H4 (cell line): ENCODE data around the gene CYP51A1. TPM values are rescaled to one million over a fixed set of nuclear protein-coding genes. Genes with fewer than 3 reads are reported as not detected.
A peak's percentile ranks its signal among the peaks of the same experiment; 100 is the strongest.
"Not testable (repeated sequence)": the region's sequence is repeated elsewhere in the genome, so short reads cannot be mapped to it uniquely, and the experiment has no call there.

ENCODE experiments used
- DNase-seq: peaks from one replicate; pipeline ENCODE4 v3.0.0-alpha.2; 2015; ENCODE audit warnings: low spot score
- total RNA-seq: library from RNA; depleted of rRNA; stranded (reverse); fragments of >200 nt; shearing (Covaris generic); gene quantifications from 2 replicates; pipeline ENCODE4 v1.2.3, GENCODE V29; 2014; rRNA removed

Gene CYP51A1
- total RNA-seq, result 146 and 147 TPM in 2 replicates

DNA sequence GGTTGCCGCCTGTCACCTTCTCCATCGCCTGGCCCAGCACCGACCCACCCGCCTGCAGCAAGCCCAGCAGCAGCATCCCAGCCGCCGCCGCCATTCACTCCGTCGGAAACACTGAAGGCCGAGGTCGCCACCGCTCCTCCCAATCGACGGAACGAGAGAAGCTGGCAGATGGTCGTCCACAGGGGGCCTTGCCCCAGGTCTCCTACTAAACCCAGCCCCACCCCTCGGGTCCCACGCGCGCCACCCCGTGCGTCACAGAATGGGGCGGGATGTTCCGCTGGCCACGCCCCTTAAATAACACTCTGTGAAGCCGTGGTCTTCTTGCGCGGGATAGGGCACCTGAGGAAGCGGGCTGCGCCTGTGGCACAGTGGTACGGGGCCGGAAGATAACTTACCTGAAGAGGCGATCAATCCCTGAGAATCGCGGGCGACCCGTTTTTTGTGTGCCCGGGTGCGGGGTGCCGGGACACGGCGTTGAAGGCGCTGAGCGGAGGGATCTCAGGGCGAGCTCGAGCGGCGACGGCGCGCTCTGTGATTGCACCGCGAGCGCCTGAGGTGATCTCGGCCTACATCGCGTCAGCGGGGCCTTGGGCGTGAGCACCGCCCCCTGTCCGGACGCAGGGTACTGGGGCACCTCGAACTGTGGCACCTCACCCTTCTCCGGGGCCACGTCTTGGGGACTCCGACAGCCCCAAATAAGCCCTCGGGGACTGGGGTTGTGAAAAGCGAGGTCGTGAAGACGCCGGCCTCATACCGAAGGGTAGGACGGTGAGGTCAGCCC is at the start of gene CYP51A1:
Gene CYP51A1, minus strand, starts transcription at position 207 of the 781 bp plus-strand sequence. Its CDS starts 113 bp downstream, at position 94.
- peak; percentile 91 for DNase-seq

DNA sequence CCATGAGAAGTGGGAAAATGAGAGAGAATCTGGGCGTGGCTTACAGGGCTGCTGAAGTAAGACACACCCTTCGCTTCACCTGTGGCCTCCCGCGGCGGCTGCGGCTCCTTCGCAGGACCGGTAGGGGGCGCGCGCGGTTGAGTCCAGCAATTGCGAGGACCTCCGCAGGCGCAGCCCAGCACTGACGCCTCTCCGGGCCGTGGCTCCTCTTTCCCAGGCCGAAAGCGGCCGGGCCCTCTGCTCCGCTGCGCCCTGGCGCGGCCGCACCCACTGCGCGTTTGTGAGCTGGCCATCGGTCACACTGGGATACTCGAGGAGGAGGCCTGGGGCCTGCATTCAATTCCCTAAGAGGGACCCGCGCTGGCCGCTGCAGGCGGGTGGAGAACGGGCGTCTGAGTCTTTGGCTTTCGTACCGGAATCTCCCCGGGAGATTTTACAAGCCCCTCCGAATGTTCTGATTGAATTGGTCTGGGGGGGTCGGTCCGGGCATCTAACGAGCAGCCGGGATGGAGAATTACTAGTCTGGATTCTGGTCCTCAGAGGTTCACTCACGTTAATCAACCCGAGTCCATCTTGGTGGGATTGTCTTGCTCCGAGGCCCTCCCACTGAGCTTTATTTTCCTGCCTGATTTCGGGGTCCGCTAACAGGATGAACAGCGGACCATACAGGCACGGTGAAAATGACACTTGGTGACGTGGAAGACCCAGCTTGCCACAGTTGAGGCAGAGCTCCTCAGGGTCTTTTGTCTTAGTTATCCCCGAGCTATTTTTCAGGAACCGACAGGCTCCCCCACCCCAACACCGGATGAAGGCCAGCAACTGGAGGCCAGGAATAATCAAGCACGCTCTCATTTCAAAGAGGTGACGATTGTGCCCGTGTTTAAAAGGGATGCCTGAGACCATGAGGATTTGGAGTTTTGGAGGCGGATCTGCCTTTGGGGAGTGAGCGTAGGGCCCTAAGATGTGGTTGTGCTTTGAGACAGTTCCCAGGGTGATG is 44.9 kb upstream of the CYP51A1 start, which contains the start of gene LRRD1:
Gene LRRD1, minus strand, starts transcription at position 215 of the 997 bp plus-strand sequence. CDS start 13,940 bp downstream, outside the sequence.
- DNase-seq, result peak; percentile 78

DNA sequence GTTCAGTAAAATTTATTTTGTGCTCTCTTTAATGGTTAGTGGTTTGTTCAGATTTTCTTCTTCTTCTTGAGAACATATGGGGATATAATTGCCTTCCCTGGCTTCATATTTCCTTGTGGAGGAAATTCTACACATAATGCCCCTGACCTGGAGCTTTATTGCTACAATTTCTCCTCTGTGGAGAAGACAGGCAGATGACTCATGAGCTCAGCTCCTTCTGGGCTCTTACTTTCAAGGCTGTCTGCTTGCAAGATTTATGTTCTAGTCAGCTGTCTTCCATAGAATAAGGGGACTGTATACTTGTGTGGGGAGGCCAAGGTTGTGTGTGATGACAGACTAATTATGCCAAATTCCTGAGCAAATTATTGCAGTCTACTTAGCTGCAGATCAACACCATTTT is 43.1 kb upstream of the CYP51A1 start:
- DNase-seq, result no peak

DNA sequence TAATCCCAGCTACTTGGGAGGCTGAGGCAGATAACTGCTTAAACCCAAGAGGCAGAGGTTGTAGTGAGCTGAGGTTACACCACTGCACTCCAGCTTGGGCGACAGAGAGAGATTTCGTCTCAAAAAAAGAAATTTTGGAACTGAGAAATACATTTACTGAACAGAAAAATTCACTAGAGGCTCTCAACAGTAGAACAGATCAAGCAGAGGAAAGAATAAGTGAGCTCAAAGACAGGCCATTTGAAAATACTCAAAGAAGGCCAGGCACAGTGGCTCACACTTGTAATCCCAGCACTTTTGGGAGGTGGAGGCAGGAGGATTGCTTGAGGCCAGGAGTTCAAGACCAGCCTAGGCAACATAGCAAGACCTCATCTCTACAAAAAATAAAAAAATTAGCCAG is 35.3 kb upstream of the CYP51A1 start:
- DNase-seq, result not testable (repeated sequence)

DNA sequence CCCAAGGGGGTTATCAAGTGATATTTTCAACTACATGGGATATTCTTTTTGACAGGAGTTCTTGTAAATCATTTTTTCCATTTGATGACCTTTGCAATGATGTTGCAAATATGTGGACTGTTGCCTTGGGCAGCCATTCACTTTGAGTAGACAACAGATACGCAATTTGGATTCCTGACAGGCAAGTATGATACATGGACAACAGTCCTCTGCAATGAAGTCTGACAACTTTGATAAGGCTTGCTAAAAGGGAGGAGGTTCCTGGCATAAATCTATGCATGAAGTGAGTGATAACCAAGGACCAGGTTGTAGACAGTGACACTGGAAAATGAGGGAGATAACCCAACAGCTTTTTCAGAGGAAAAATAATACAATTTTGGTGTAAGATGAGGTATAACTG is 27.0 kb upstream of the CYP51A1 start:
- DNase-seq, result no peak

DNA sequence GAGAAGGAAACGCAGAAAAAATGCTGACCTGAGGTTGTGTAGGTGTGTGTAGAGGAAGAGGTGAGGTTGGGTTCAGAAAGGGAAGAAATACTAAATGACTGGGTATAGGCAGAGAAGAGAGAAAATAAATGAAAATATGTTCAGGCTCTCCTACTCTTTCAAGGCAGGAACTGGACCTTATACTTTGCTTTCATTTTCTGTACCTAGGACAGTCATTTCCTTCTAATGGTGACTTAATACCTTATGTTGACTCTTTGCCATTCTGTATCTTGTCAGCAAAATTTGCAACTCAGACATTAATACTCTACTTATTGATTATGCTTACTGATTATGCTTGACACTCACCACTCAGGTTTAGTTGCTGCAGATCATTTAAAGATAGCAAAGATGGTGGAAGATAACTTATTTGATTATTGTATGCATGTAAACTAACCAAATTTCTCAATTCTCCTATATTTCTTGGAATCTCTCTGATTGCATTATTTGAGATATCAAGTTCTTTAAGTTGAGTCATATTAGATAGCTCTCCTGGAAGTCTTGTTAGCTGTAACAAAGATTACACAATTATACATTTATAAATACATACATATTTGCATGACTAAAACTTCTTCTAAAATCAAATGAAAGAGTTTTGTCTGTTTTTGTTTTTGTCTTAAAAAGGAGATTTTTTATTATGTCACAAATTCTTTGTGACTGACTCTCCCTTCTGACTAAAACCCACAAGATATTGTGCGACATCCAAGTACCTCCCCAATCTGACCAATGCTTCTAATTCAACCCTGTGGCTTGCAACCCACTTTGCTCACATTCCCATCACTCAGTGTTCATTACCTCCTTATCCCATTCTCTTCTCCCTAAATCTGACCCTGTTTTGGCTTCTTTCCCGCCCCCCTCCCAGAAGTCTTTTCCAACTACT is 24.6 kb upstream of the CYP51A1 start:
- peak; percentile 74 for DNase-seq

DNA sequence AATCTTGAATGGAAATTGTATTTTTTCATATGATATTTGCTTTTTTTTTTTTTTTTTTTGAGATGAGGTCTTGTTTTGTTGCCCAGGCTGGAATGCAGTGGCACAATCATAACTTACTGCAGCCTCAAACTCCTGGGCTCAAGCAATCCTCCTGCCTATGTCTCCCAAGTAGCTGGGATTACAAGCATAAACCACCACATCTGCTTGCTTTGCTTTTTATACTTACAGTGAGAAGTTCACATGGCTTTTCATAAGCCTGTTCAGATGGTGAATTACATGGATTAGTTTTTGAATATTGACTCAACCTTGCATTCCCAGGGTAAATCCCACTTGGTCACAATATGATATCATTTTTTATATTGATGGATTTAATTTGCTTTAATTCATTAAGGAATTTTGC is 22.7 kb upstream of the CYP51A1 start:
- no peak for DNase-seq

DNA sequence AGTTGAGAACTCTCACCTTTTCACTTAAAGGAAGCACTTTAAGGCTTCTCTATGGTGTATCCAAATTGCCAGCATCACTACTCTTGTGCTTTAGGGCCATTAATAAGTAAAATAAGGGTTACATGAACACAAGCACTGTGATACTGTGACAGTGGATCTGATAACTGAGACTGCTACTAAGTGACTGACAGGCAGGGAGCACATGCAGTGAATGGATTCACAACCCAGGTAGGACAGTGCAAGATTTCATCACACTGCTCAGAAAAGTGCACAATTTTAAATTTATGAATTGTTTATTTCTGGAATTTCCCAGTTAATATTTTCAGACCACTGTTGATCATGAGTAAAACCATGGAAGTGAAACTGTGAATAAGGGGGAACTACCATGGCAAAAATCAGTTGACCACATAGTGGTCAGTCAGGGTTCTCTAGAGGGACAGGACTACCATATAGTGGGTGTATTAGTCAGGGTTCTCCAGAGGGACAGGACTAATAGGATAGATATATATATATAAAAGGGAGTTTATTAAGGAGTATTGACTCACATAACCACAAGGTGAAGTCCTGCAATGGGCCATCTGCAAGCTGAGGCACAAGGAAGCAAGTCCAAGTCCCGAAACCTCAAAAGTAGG is 20.9 kb upstream of the CYP51A1 start:
- no peak for DNase-seq

DNA sequence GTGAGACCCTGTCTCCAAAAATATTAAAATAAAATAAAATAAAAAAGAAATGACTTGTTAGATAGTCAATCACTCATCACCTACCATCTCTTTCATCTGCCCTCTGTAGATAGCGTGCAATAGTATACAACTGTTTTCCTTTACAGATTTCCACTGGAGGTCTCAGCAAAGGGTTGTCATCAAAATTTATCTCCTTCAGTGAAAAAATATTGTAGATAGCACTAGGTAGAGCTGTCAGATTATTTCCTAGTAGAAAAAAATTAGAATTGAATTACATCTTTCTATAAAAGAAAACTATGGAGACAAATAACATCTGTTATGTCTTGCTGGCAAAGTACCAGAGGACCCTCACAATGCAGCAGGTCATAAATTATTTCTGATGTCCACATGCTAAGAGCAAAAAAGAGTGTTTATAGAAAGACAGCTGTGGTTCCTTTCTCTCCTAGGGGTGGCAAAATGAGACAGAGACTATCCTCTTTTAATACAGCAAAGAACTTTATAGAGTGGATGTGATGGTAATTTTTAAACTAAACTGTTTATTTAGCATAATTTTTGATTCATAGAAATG is 16.3 kb upstream of the CYP51A1 start:
- DNase-seq, result no peak

DNA sequence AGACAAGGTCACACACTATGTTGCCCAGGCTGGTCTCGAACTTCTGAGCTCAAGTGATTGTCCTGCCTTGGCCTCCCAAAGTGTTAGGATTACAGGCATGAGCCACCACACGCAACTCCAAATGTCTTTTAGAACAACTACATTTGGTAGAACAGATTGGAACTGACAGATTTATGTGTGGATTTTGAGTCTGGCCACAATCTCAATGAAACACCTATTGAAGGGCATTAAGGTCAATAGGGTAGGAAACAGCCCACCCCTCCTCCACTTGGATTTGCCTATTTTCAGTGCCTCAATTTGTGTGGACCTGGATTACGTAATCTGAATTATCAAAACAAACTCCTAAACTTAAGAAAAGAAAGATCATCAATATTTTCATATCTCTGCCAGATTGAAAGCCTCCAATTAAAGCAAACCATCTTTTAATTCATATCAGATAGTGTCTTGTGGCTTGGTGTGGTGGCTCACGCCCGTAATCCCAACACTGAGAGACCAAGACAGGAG is 15.5 kb upstream of the CYP51A1 start:
- no peak for DNase-seq

DNA sequence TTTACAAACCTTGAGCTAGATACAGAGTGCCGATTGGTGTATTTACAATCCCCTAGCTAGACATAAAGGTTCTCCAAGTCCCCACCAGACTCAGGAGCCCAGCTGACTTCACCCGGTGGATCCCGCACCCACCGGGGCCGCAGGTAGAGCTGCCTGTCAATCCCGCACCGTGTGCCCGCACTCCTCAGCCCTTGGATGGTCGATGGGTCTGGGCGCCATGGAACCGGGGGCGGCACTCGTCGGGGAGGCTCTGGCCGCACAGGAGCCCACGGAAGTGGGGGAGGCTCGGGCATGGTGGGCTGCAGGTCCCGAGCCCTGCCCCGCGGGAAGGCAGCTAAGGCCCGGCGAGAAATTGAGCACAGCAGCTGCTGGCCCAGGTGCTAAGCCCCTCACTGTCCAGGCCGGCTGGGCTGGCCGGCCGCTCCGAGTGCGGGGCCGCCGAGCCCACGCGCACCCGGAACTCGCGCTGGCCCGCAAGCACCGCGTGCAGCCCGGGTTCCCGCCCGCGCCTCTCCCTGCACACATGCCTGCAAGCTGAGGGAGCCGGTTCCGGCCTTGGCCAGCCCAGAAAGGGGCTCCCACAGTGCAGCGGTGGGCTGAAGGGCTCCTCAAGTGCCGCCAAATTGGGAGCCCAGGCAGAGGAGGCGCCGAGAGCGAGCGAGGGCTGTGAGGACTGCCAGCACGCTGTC is 9.1 kb upstream of the CYP51A1 start:
- DNase-seq, result not testable (repeated sequence)

DNA sequence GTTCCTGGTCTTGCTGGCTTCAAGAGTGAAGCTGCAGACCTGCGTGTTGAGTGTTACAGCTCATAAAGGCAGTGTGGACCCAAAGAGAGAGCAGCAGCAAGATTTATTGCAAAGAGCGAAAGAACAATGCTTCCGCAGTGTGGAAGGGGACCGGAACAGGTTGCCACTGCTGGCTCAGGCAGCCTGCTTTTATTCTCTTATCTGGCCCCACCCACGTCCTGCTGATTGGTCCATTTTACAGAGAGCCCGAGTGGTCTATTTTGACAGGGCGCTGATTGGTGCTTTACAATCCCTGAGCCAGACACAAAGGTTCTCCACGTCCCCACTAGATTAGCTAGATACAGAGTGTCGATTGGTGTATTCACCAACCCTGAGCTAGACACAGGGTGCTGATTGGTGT is 8.5 kb upstream of the CYP51A1 start:
- DNase-seq, result not testable (repeated sequence)

DNA sequence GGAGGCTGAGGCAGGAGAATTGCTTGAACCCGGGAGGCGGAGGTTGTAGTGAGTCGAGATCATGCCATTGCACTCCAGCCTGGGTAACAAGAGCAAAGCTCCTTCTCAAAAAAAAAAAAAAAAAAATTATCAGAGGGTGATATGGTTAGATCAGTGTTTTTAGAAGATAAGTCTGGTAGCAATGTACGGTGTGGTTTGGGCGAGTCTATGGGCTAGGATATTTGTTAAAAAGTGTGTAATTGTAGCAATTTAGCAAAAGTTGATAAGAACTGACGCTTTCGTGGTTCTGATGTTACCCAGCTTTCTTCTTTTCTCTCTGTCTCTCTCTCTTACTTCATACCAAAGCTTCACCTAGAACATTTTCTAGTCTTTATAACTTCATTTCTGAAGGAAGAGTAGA is 6.9 kb upstream of the CYP51A1 start:
- no peak for DNase-seq

DNA sequence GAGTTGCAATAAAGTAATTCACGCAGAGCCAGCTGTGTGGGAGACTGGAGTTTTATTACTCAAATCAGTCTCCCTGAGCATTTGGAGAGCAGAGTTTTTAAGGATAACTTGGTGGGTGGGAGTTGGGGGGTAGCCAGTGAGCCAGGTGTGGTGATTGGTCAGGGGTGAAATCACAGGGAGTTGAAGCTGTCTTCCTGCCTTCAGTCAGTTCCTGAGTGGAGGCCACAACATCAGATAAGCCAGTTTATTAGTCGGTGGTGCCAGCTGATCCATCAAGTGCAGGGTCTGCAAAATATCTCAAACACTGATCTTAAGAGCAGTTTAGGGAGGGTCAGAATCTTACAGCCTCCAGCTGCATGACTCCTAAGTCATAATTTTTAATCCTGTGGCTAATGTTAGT is 3.3 kb upstream of the CYP51A1 start:
- DNase-seq, result peak; percentile 19

DNA sequence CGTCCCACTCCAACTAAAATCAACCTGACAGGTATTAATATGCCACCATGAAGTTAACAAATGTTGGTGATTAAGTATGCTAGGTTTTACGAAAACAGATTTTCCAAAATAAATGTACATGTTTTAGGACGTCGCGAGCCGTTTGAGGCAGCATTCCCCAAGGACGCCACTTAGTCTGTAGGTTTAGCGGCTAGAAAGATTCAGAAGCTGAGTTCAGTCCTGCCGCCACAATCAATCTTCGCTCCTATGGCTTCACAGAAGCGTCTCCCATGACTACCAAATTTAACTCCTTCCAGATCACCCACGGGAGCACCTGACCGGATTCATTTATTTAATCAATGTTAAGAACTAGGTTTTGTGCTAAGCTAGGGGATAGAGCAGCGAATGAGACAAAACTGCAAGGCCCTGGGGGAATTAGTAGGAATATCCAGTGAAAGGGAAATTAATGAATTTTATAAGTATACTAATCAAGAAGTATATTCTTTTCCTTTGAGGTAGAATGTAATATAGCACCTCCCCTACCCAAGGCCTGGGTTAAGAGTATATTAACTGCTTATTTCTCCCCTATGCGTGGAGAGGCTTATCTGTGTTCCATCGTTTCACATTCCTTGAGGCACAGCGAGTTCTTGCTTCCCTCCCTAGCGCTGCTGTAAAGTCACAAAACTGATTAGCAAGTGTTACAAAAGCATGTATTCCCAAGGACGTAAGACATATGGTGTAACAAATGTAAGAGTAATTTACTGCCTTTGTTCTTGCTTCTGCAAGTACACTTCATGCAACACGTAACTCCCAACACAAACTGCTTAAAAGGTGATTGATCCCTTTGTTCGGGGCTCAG is 994 bp upstream of the CYP51A1 start:
- DNase-seq, result no peak

DNA sequence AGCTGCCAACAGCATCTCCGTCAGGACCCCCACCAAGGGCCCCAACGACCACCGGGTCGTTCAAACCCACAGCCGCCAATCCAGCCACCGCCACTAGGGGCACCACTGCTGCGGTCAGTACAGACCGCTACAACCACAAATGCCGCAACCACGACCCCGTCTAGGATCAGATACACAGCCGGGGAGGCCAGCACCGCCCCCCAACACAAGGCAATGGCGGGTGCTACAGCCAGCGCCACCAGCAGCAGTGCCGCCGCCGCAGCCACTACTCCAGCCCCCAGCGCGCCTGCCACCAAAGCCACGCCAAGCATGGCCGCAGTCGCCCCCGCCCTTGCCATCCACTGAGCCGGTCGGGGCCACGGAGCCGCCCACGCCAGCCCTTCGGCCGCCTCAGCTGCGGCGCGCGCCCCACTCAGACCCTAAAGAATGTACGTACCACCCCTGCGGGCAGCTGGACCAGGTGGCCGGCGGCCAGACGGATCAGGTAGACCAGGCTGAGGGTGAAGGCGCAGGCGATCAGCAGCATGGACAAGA is 473 bp downstream of the CYP51A1 start:
- DNase-seq, result peak; percentile 49

DNA sequence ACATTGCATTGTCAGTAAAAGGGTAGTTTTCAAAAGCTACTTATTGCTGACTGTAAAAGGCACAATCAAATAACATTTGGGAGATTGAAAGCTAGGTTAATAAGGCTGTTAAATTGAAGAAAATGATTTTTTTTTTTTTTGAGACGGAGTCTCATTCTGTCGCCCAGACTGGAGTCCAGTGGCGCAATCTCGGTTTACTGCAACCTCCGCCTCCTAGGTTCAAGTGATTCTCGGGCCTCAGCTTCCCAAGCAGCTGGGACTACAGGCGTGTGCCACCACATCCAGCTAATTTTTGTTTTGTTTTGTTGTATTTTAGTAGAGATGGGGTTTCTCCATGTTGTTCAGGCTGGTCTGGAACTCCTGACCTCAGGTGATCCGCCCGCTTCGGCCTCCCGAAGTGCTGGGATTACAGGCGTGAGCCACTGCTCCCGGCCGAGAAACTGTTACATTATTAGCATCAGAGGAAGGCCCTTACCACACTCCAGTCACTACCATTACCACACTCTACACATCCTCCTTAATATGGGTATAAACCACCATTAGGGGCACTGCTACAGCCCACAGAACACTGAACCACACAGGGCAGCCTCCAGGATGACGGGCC is 1.0 kb downstream of the CYP51A1 start:
- DNase-seq, result no peak

DNA sequence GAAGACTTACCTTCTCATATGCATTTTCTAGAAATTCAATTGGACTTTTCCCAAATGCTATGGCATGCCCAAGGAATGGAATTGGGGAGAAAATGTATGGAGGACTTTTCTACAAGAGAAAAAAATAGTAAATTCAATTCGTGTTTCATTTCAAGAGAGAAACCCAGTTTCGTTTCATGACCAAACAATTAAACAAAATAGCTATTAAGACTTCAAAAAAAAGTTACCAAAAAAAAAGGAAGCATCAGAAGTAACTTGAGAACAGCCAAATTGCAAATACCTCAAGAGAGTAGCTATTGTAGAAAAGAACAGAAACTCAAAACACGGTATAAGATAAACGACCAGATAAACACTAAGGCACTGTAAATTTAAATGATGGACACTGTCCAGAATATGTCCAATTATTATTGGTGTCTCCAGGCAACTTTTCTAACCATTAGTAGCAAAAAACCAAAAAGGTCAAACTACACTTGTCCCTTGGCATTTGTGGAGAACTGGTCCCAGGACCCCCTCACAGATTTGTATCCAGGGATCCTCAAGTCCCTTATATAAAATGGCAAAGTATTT is 2.4 kb downstream of the CYP51A1 start:
- DNase-seq, result no peak
